Naive thymus-derived CD8-positive, alpha-beta T cell (primary cell): ENCODE data around the gene IQCF5. TPM values are rescaled to one million over a fixed set of nuclear protein-coding genes. Genes with fewer than 3 reads are reported as not detected.
"Not testable (repeated sequence)": the region's sequence is repeated elsewhere in the genome, so short reads cannot be mapped to it uniquely, and the experiment has no call there.

ENCODE experiments used
- ATAC-seq, 2 donors: fragments of 150-1000 bp; cut with Tn5 transposase in 1 of 2; sonication (Bioruptor Pico), chemical (Tn5 transposase) in 1 of 2; 1 replicate in 1 of 2; 2 replicates in 1 of 2; pipeline ENCODE4 v1.10.0; 2021; ENCODE audit warnings: mild to moderate bottlenecking in 2 of 2, moderate library complexity in 2 of 2
- POLR2A ChIA-PET: fragments of 350-600 bp; sonication (Branson Sonifier 250); formaldehyde crosslinking; loops from one replicate; lab custom pipeline; 2021; ENCODE audit warnings: antibody characterized with exemption; lab: Charles Lee
- DNase-seq, 10 donors: peaks; one replicate each; pipeline versions ENCODE4 v3.0.0 to v3.0.0-alpha.2; 2020 to 2022
- H3K27ac Mint-ChIP-seq, 10 donors: one replicate each; pipeline ENCODE4 v1.8.0; 2020 to 2022; ENCODE audit warnings: mild to moderate bottlenecking in 10 of 10, mixed read lengths in 10 of 10, moderate library complexity in 4 of 10, inconsistent platforms in 1 of 10
- H3K27me3 Mint-ChIP-seq, 5 donors: one replicate each; pipeline ENCODE4 v1.8.0; 2021 to 2022; ENCODE audit warnings: mixed read lengths in 5 of 5
- H3K36me3 Mint-ChIP-seq, 3 donors: one replicate each; pipeline ENCODE4 v1.8.0; 2020 to 2022; ENCODE audit warnings: mixed read lengths in 3 of 3, mild to moderate bottlenecking in 2 of 3, inconsistent platforms in 1 of 3
- H3K4me1 Mint-ChIP-seq, 4 donors: one replicate each; pipeline ENCODE4 v1.8.0; 2021 to 2022; ENCODE audit warnings: mixed read lengths in 4 of 4
- H3K4me3 Mint-ChIP-seq, 10 donors: one replicate each; pipeline ENCODE4 v1.8.0; 2020 to 2022; ENCODE audit warnings: mild to moderate bottlenecking in 10 of 10, mixed read lengths in 10 of 10, moderate library complexity in 6 of 10, inconsistent platforms in 1 of 10
- H3K9me3 Mint-ChIP-seq, 9 donors: one replicate each; pipeline ENCODE4 v1.8.0; 2020 to 2022; ENCODE audit warnings: mixed read lengths in 9 of 9, mild to moderate bottlenecking in 3 of 9, inconsistent platforms in 1 of 9, moderate library complexity in 1 of 9
- polyA plus RNA-seq, 3 donors: library from polyadenylated mRNA; unstranded; fragments of 300-500 nt; fragmentation: Illumina TruSeq; gene quantifications; one replicate each; pipeline ENCODE4 v1.2.3, GENCODE V29; 2021
- total RNA-seq, 8 experiments: library from RNA in 2 of 8; stranded (reverse) in 2 of 8; gene quantifications; one replicate each; pipeline ENCODE4 v1.2.3 and lab custom pipeline; 2021 to 2026

The IQCF5 gene
- total RNA-seq, result not detected
- polyA plus RNA-seq, result not detected
- total RNA-seq (lab: John Stamatoyannopoulos, UW), result 0 reads per million in 6 experiments

GRCh38 chr3:51875501-51875900 lies at the start of gene IQCF5:
IQCF5 (minus strand) TSS chr3:51875601; CDS start chr3:51875531, 70 bp downstream.
- Mint-ChIP-seq H3K27ac (peak within 1 kb of the TSS in 1 of 10 donors; percentile 57), H3K4me1 (peaks cover 0 to 9% (median 2%) of the 10 kb centered on the region in 4 donors), H3K36me3 (peaks cover 0 to 5% (median 0%) of the 10 kb centered on the region in 3 donors), H3K27me3 (peaks cover 6 to 24% (median 7%) of the 10 kb centered on the region in 5 donors), H3K9me3 (peaks cover 0 to 1% (median 0%) of the 10 kb centered on the region in 9 donors), H3K4me3 (no peak within 1 kb of the TSS)
- ATAC-seq (no peak), DNase-seq (no peak)
- POLR2A ChIA-PET, result no interaction called here

- DNase-seq (no peak), ATAC-seq (no peak)
- H3K36me3 Mint-ChIP-seq, result no peaks in the 10 kb centered on the region
- no peaks in the 10 kb centered on the region for H3K4me1 Mint-ChIP-seq
- POLR2A ChIA-PET, result no interaction called here
- H3K27ac Mint-ChIP-seq, result no peak overlapping the region
- H3K27me3 Mint-ChIP-seq, result peaks cover 0 to 17% (median 7%) of the 10 kb centered on the region in 5 donors
- no peaks in the 10 kb centered on the region for H3K9me3 Mint-ChIP-seq
- H3K4me3 Mint-ChIP-seq, result no peak overlapping the region
These were observed 45.7 kb upstream of the IQCF5 start for GRCh38 chr3:51921081-51921578.

GRCh38 chr3:51916418-51916817 lies 41.0 kb upstream of the IQCF5 start:
- no peak for DNase-seq
- Mint-ChIP-seq H3K4me3 (no peak overlapping the region), H3K9me3 (no peaks in the 10 kb centered on the region), H3K36me3 (no peaks in the 10 kb centered on the region), H3K27ac (no peak overlapping the region), H3K4me1 (no peaks in the 10 kb centered on the region), H3K27me3 (peaks cover 0 to 18% (median 3%) of the 10 kb centered on the region in 5 donors)
- POLR2A ChIA-PET, result interaction anchor here (0.7 kb wide), 2 partner anchors 51 to 119 kb away, joined by 3 read pairs; no protein-coding TSS in a partner anchor
- ATAC-seq, result no peak

- POLR2A ChIA-PET, result no interaction called here
- DNase-seq, result no peak
- H3K36me3 Mint-ChIP-seq, result peaks cover 3 to 26% (median 25%) of the 10 kb centered on the region in 3 donors
- ATAC-seq, result no peak
- peaks cover 10 to 33% (median 22%) of the 10 kb centered on the region in 5 donors for H3K27me3 Mint-ChIP-seq
- H3K4me1 Mint-ChIP-seq, result no peaks in the 10 kb centered on the region
- H3K4me3 Mint-ChIP-seq, result no peak overlapping the region
- no peak overlapping the region for H3K27ac Mint-ChIP-seq
- H3K9me3 Mint-ChIP-seq, result peaks cover 0 to 50% (median 14%) of the 10 kb centered on the region in 9 donors
These were observed 32.6 kb upstream of the IQCF5 start for GRCh38 chr3:51908026-51908425.

- Mint-ChIP-seq H3K36me3 (peaks cover 0 to 23% (median 22%) of the 10 kb centered on the region in 3 donors), H3K4me3 (no peak overlapping the region), H3K27me3 (peaks cover 16 to 62% (median 28%) of the 10 kb centered on the region in 5 donors), H3K4me1 (no peaks in the 10 kb centered on the region), H3K27ac (no peak overlapping the region), H3K9me3 (peaks cover 0 to 44% (median 12%) of the 10 kb centered on the region in 9 donors)
- POLR2A ChIA-PET, result no interaction called here
- DNase-seq, result no peak
- no peak for ATAC-seq
These were observed 28.8 kb upstream of the IQCF5 start for GRCh38 chr3:51904034-51904823.

- H3K36me3 Mint-ChIP-seq, result peaks cover 0 to 16% (median 14%) of the 10 kb centered on the region in 3 donors
- ATAC-seq, POLR2A ChIA-PET, H3K4me3 Mint-ChIP-seq, H3K4me1 Mint-ChIP-seq, DNase-seq: not testable (repeated sequence)
- peak overlapping the region in 1 of 10 donors; percentile 6 for H3K27ac Mint-ChIP-seq
- H3K27me3 Mint-ChIP-seq, result peaks cover 16 to 69% (median 31%) of the 10 kb centered on the region in 5 donors
- peaks cover 0 to 26% (median 5%) of the 10 kb centered on the region in 9 donors for H3K9me3 Mint-ChIP-seq
These were observed 27.0 kb upstream of the IQCF5 start for GRCh38 chr3:51902361-51902760.

- H3K27ac Mint-ChIP-seq, H3K4me1 Mint-ChIP-seq, H3K36me3 Mint-ChIP-seq, DNase-seq, ATAC-seq, POLR2A ChIA-PET, H3K4me3 Mint-ChIP-seq: not testable (repeated sequence)
- peaks cover 10 to 71% (median 39%) of the 10 kb centered on the region in 5 donors for H3K27me3 Mint-ChIP-seq
- peaks cover 0 to 10% (median 2%) of the 10 kb centered on the region in 9 donors for H3K9me3 Mint-ChIP-seq
These were observed 24.6 kb upstream of the IQCF5 start for GRCh38 chr3:51900043-51900442.

GRCh38 chr3:51897391-51897790 lies 22.0 kb upstream of the IQCF5 start:
- Mint-ChIP-seq H3K4me3 (no peak overlapping the region), H3K27me3 (peaks cover 6 to 56% (median 26%) of the 10 kb centered on the region in 5 donors), H3K36me3 (no peaks in the 10 kb centered on the region), H3K4me1 (peaks cover 0 to 2% (median under 1%) of the 10 kb centered on the region in 4 donors), H3K9me3 (no peaks in the 10 kb centered on the region), H3K27ac (peak overlapping the region in 1 of 10 donors; percentile 60)
- POLR2A ChIA-PET, result no interaction called here
- ATAC-seq (no peak), DNase-seq (no peak)

GRCh38 chr3:51896607-51897305 lies 21.4 kb upstream of the IQCF5 start:
- Mint-ChIP-seq H3K27me3 (peaks cover 5 to 51% (median 26%) of the 10 kb centered on the region in 5 donors), H3K4me1 (peaks cover 4 to 6% (median 6%) of the 10 kb centered on the region in 4 donors), H3K4me3 (no peak overlapping the region), H3K27ac (peak overlapping the region in 1 of 10 donors; percentile 13), H3K36me3 (no peaks in the 10 kb centered on the region), H3K9me3 (no peaks in the 10 kb centered on the region)
- POLR2A ChIA-PET, result no interaction called here
- DNase-seq, result no peak
- ATAC-seq, result no peak

GRCh38 chr3:51894939-51895338 lies 19.5 kb upstream of the IQCF5 start:
- Mint-ChIP-seq H3K27ac (no peak overlapping the region), H3K27me3 (peaks cover 3 to 42% (median 26%) of the 10 kb centered on the region in 5 donors), H3K9me3 (no peaks in the 10 kb centered on the region), H3K36me3 (peaks cover 0 to 5% (median 0%) of the 10 kb centered on the region in 3 donors), H3K4me3 (no peak overlapping the region), H3K4me1 (peaks cover 10 to 22% (median 15%) of the 10 kb centered on the region in 4 donors)
- no peak for ATAC-seq
- POLR2A ChIA-PET, result no interaction called here
- DNase-seq, result no peak

- Mint-ChIP-seq H3K36me3 (peaks cover 0 to 5% (median 0%) of the 10 kb centered on the region in 3 donors), H3K4me1 (peaks cover 10 to 22% (median 15%) of the 10 kb centered on the region in 4 donors), H3K9me3 (no peaks in the 10 kb centered on the region), H3K27ac (no peak overlapping the region), H3K4me3 (no peak overlapping the region), H3K27me3 (peaks cover 3 to 41% (median 26%) of the 10 kb centered on the region in 5 donors)
- DNase-seq, result no peak
- no peak for ATAC-seq
- POLR2A ChIA-PET, result no interaction called here
These were observed 19.0 kb upstream of the IQCF5 start for GRCh38 chr3:51894391-51894790.

- H3K9me3 Mint-ChIP-seq, result no peaks in the 10 kb centered on the region
- peaks cover 10 to 22% (median 14%) of the 10 kb centered on the region in 4 donors for H3K4me1 Mint-ChIP-seq
These were observed 16.0 kb upstream of the IQCF5 start for GRCh38 chr3:51891242-51892039.

More at GRCh38 chr3:51891242-51892039, 16.0 kb upstream of the IQCF5 start:
- POLR2A ChIA-PET, result interaction anchor here (0.5 to 0.6 kb wide), 2 partner anchors 31 to 293 kb away, joined by 3 to 7 read pairs; no protein-coding TSS in a partner anchor
- H3K36me3 Mint-ChIP-seq, result peaks cover 0 to 5% (median 0%) of the 10 kb centered on the region in 3 donors
- H3K4me3 Mint-ChIP-seq, result peak overlapping the region in 1 of 10 donors; percentile 18
- DNase-seq (peak in 1 of 10 donors; percentile 7), ATAC-seq (no peak)
- H3K27me3 Mint-ChIP-seq, result peaks cover 1 to 19% (median 12%) of the 10 kb centered on the region in 5 donors
- no peak overlapping the region for H3K27ac Mint-ChIP-seq
